Activated naive CD4-positive, alpha-beta T cell treated with anti-CD3 and anti-CD28 coated beads, Interleukin-2, amount 50 U/mL, for 24 hours (primary cell): Measurements from ENCODE around the gene SMG7.
A peak's percentile ranks its signal among the peaks of the same experiment; 100 is the strongest.

ENCODE experiments used
- H3K27ac Mint-ChIP-seq: one replicate; pipeline ENCODE4 v1.8.0; 2021; ENCODE audit warnings: mild to moderate bottlenecking, mixed read lengths
- H3K27me3 Mint-ChIP-seq: one replicate; pipeline ENCODE4 v1.8.0; 2021; ENCODE audit warnings: mixed read lengths
- H3K36me3 Mint-ChIP-seq: one replicate; pipeline ENCODE4 v1.8.0; 2021; ENCODE audit warnings: mixed read lengths
- H3K4me1 Mint-ChIP-seq: one replicate; pipeline ENCODE4 v1.8.0; 2021; ENCODE audit warnings: mixed read lengths
- H3K4me3 Mint-ChIP-seq: one replicate; pipeline ENCODE4 v1.8.0; 2021; ENCODE audit warnings: mild to moderate bottlenecking, mixed read lengths
- H3K9me3 Mint-ChIP-seq: one replicate; pipeline ENCODE4 v1.8.0; 2021; ENCODE audit warnings: mixed read lengths

Gene SMG7

DNA sequence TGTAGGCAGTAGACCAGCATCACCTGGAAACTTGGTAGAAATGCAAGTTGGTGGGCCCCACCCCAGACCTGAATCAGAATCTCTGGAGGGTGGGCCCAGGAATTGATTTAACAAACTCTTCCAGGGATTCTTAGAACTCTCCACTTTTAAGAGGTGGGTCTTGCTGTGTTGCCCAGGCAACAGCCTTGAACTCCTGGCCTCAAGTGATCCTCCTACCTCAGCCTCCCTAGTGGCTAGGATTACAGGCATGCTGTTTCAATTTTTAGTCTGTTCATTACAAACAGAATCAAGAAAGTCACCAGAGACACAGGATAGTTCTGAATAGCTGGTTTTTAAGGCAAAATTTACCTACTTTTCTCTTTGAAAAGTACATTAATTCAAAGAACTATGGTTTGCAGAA, 86.8 kb downstream of the SMG7 start:
- no peaks in the 10 kb centered on the region for H3K27me3 Mint-ChIP-seq
- H3K4me3 Mint-ChIP-seq, result no peak overlapping the region
- no peaks in the 10 kb centered on the region for H3K9me3 Mint-ChIP-seq
- H3K4me1 Mint-ChIP-seq, result no peaks in the 10 kb centered on the region
- H3K27ac Mint-ChIP-seq, result no peak overlapping the region
- no peaks in the 10 kb centered on the region for H3K36me3 Mint-ChIP-seq

DNA sequence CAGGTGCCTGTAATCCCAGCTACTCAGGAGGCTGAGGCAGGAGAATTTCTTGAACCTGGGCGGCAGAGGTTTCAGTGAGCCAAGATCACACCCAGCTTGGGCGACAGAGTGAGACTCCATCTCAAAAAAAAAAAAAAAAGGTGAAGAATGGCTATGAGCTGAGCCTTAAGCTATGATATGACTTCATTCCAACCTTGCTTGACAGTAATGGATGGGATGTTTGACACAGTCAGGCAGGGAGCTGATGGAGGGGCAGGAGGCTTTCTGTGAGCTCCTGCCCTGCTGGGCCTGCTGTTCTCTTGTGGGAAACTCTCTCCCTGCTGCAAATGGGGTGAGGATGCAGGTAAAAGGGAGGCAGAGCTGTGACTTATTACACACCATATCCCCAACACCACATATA, 90.4 kb downstream of the SMG7 start:
- Mint-ChIP-seq H3K9me3 (no peaks in the 10 kb centered on the region), H3K4me1 (peaks cover 6% of the 10 kb centered on the region), H3K27ac (no peak overlapping the region), H3K27me3 (no peaks in the 10 kb centered on the region), H3K36me3 (no peaks in the 10 kb centered on the region), H3K4me3 (no peak overlapping the region)

DNA sequence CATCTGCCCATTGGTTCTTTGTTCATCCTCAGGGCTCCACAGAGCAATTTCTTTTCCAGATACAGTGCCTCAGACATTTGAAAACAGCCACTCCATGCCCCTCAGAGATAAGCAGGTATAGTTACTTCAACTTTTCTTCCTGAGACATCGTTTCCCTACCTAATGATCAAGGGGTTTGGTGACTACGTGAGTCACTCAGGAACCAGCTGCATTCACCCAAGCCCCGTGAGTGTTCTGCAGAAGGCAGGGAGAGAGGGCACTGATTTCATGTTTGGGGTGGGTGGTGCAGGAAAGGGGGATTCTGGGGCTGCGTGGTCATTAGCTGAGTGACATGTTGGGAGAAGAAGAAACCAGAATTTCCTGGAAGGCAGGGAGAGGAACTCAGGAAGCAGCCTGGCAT, 93.0 kb downstream of the SMG7 start:
- Mint-ChIP-seq H3K4me1 (peaks cover 13% of the 10 kb centered on the region), H3K36me3 (no peaks in the 10 kb centered on the region), H3K27me3 (no peaks in the 10 kb centered on the region), H3K9me3 (no peaks in the 10 kb centered on the region), H3K4me3 (no peak overlapping the region), H3K27ac (no peak overlapping the region)

DNA sequence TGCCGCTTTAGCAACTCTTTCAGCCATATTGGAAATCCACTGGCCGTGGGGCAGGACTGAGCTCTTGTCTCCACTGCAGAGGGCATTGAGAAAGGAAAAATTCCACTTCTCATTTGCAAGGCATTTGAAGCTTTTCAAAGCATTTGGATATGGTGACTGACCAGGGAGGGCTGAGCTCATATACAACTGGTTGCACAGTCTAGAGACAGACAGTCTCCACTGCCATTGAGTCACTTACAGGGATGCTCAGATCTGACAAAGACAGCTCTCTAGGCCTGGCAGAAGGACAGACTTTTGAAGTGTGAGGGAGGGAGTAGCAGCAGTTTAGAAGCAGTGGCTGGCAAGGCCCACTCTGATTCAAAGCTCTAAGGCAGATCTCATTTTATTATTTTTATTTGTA, 93.7 kb downstream of the SMG7 start:
- Mint-ChIP-seq H3K27me3 (no peaks in the 10 kb centered on the region), H3K9me3 (no peaks in the 10 kb centered on the region), H3K27ac (no peak overlapping the region), H3K4me1 (peaks cover 13% of the 10 kb centered on the region), H3K4me3 (no peak overlapping the region), H3K36me3 (no peaks in the 10 kb centered on the region)

DNA sequence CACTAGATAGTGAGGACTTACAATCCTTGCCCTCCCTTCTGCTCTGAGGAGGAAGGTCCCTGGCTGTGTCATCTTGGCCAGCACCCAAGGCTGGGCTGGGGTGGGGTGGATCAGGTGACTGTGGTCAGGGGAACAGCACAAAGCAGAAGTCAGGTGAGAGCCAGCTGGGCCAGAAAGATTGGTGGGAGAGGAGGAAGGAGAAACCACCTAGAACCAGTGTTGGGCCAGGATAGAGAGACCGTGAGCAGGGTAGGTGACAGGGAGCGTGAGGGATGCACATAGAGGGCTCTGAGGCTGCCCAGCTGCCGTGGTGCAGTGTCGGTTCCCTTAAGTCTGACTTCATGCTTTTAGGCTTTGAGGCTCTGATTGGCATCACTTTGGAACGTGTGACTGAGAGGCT, 95.3 kb downstream of the SMG7 start:
- Mint-ChIP-seq H3K4me1 (peaks cover 13% of the 10 kb centered on the region), H3K4me3 (no peak overlapping the region), H3K36me3 (no peaks in the 10 kb centered on the region), H3K27me3 (no peaks in the 10 kb centered on the region), H3K9me3 (no peaks in the 10 kb centered on the region), H3K27ac (no peak overlapping the region)

DNA sequence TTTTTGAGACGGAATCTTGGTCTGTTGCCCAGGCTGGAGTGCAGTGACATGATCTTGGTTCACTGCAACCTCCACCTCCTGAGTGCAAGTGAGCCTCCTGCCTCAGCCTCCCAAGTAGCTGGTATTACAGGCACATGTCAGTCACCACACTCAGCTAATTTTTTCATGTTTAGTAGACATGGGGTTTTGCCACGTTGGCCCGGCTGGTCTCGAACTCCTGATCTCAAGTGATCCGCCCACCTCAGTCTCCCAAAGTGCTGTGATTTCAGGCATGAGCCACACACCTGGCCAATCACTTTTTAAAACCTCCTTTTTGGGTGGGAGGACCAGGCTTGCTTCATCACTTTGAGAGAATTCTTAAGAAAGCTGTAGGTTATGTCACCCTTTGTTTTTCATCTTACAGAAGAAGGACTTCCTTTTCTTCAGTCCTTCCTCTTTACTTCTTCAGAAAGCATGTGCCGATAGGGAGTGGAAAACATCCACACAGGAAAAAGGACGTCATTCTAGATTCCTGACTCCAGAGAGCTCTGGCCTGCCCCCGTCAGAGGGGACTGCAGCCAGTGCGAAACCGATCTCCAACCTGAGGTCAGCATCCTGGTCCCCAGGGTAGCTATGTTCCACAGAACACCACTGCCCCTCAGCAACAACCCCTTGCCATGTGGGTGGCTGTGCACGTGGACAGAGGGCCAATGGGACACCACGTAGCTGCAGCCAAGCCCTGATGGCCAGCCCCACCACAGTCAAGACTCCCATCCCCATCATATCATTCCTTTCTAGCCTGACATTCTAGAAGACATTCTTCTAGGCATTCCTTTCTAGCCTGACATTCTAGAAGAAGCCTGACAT, 96.1 kb downstream of the SMG7 start:
- H3K9me3 Mint-ChIP-seq, result no peaks in the 10 kb centered on the region
- H3K27ac Mint-ChIP-seq, result no peak overlapping the region
- no peaks in the 10 kb centered on the region for H3K36me3 Mint-ChIP-seq
- peaks cover under 1% of the 10 kb centered on the region for H3K27me3 Mint-ChIP-seq
- peaks cover 13% of the 10 kb centered on the region for H3K4me1 Mint-ChIP-seq
- no peak overlapping the region for H3K4me3 Mint-ChIP-seq

DNA sequence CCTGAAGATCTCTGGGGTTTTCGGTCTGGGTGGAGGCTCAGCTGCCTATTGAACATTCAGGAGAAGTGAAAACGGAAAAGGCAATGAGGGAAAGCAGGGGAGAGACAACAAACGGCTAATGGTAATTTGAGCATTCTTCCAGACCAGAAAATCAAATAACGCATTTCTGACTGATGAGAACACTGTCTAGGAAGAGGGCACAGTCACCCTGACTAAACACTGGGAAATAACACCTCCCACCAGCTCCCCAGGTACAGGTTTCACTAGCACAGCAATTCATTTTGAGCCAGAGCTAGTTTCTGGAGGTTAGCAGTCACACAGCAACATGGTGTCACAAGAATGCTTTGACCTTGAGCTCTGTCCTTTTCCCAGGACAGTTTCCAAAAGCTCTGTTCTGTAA, 96.8 kb downstream of the SMG7 start:
- H3K27me3 Mint-ChIP-seq, result peaks cover 1% of the 10 kb centered on the region
- peaks cover 13% of the 10 kb centered on the region for H3K4me1 Mint-ChIP-seq
- no peaks in the 10 kb centered on the region for H3K36me3 Mint-ChIP-seq
- no peak overlapping the region for H3K4me3 Mint-ChIP-seq
- no peaks in the 10 kb centered on the region for H3K9me3 Mint-ChIP-seq
- no peak overlapping the region for H3K27ac Mint-ChIP-seq

DNA sequence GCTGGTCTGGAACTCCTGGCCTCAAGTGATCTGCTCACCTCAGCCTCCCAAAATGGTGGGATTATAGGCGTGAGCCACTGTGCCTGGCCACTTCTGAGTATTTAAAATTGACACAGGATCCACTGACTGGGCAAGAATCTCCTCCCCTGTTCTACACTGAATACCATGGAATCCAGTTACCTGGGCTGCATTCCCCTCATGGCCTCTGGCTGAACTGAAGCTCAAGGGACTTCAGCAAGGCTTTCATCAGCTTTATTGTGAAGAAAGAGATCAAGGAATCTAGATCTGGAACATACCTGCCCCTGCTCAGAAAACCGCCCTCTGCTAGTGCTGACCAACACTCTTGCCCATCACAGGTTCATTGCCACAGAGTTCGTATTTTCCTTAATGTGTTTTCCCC, 97.5 kb downstream of the SMG7 start:
- Mint-ChIP-seq H3K27me3 (peaks cover 1% of the 10 kb centered on the region), H3K4me1 (peaks cover 13% of the 10 kb centered on the region), H3K4me3 (no peak overlapping the region), H3K9me3 (no peaks in the 10 kb centered on the region), H3K36me3 (no peaks in the 10 kb centered on the region), H3K27ac (no peak overlapping the region)

DNA sequence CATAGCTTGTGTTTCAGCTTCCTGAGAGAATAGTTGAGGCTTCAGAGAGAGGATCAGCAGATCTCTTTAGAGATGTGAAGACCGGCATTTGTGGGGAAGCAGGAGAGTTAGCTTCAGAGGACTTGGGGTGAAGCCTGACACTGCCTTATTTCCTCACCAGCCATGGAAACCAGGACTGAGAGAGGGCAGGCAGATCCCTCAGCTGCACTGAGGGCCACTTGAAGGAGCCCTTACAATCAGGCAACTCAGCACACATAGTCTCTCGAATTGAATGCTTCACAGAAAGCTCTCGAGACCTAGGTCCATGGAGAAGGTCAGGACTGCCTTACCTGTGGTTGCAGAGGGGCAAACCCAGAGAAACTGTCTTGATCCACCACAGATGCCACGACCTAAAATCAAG, 98.2 kb downstream of the SMG7 start:
- Mint-ChIP-seq H3K36me3 (no peaks in the 10 kb centered on the region), H3K9me3 (no peaks in the 10 kb centered on the region), H3K27ac (no peak overlapping the region), H3K27me3 (peaks cover 1% of the 10 kb centered on the region), H3K4me3 (no peak overlapping the region), H3K4me1 (peaks cover 13% of the 10 kb centered on the region)

DNA sequence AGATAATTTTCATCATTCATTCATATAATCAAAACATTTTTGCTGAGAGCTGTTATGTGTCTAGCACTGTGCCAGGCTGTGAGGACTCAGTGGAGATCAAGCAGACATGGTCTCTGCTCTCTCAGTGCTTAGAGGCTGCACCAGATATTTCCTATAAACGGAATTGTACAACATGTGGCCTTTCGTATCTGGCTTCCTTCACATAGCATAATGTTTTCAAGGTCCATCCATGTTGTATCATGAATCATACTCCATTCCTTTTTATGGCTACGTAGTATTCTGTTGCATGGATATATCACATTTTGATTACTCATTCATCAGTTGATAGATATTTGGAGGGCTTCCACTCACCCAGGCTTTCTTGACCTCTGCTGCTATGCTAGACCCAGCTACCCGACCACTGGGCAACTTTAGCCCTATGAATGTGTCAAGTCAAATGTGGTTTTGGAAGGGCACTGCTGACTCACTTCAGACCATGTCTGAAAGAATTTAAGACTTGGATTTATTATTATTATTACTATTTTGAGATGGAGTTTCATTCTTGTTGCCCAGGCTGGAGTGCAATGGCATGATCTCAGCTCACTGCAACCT, 99.5 kb downstream of the SMG7 start:
- Mint-ChIP-seq H3K4me1 (peaks cover 13% of the 10 kb centered on the region), H3K36me3 (no peaks in the 10 kb centered on the region), H3K4me3 (no peak overlapping the region), H3K27ac (no peak overlapping the region), H3K9me3 (no peaks in the 10 kb centered on the region), H3K27me3 (peaks cover 1% of the 10 kb centered on the region)

DNA sequence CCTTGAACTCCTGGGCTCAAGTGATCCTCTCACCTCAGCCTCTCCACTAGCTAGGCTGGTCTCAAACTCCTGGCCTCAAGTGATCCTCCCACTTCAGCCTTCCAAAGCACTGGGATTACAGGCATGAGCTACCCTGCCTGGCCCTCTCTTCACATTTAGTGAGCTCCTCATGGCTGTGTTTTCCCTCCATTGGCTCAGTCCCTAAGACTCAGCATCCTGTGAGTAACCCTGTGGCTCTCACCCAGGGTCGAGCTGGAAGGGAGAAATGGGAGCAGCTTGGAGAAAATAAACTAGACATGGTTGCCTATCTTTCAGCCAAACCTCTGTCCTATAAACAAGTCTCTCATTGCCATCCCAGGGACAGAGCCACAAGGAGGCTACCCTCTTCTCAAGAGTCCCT, 100.4 kb downstream of the SMG7 start:
- peak overlapping the region; percentile 23 for H3K27ac Mint-ChIP-seq
- no peak overlapping the region for H3K4me3 Mint-ChIP-seq
- no peaks in the 10 kb centered on the region for H3K36me3 Mint-ChIP-seq
- H3K27me3 Mint-ChIP-seq, result peaks cover 1% of the 10 kb centered on the region
- H3K9me3 Mint-ChIP-seq, result no peaks in the 10 kb centered on the region
- H3K4me1 Mint-ChIP-seq, result peaks cover 7% of the 10 kb centered on the region

DNA sequence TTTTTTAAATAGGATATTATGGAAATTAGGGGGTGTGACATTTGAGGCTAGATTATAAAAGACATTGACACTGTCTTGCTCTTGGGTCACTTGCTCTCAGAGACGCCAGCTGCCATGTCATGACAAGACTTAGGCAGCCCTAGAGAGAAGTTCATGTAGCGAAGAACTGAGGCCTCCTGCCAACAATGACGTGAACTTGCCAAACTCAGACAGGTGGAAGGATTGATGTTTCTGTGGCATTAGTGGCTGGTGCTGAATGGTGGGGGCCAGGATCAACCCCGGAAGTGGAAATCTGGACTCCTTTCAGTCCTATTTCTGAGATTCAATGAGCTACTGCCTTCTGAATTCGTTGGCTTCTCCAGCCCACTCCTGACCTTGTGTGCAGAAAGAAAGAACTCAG, 103.3 kb downstream of the SMG7 start:
- H3K27me3 Mint-ChIP-seq, result peaks cover 1% of the 10 kb centered on the region
- H3K27ac Mint-ChIP-seq, result no peak overlapping the region
- H3K4me3 Mint-ChIP-seq, result no peak overlapping the region

DNA sequence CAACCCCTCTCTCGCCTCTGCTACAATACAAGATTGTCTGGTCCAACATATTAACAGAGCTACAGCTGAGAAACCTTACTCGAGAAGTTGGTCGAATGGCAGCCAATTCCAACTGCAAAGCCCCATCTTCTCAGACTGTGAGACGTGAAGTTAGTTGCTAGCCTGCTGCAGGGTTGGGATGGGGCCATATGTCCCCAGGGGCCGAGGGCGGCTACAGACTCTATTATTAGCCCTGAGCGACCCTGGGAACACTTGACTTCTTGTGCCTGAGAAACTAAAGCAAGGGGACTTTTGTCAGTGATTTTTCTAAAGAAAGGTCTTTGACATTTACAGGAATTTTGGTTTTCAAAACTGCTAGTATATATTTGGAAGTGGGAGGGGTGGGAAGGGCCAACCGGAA, 104.2 kb downstream of the SMG7 start:
- Mint-ChIP-seq H3K9me3 (no peaks in the 10 kb centered on the region), H3K4me3 (no peak overlapping the region), H3K36me3 (no peaks in the 10 kb centered on the region), H3K27me3 (peaks cover 1% of the 10 kb centered on the region), H3K4me1 (peaks cover 8% of the 10 kb centered on the region), H3K27ac (no peak overlapping the region)

More for the DNA sequence above, 103.3 kb downstream of the SMG7 start:
- peaks cover 8% of the 10 kb centered on the region for H3K4me1 Mint-ChIP-seq
- H3K9me3 Mint-ChIP-seq, result no peaks in the 10 kb centered on the region
- no peaks in the 10 kb centered on the region for H3K36me3 Mint-ChIP-seq

DNA sequence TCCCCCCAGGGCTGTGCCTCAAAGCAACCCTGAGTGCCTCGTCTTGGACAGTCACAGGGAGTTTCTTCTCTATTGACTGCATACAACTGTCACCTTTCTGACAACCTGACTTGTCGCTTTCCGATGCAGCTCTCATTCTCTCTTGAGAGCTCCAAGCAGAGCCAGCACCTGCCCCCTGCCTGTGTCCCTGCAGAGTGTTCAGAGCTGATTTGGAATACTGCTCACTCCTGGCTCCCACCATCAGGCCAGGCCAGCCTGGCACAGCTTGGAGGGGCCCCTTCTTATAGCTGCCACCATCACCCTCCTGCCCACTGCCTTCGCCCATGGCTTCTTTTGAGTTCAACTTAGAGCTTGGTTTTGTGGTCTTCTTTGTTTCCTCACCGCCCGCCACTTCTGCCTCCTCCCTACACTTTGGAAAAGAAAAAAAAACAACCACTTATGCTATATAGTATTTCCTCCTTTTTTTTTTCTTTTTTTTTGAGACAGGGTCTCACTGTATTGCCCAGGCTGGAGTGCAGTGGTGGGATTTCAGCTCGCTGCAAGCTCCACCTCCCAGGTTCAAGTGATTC, 105.7 kb downstream of the SMG7 start:
- Mint-ChIP-seq H3K27ac (no peak overlapping the region), H3K36me3 (no peaks in the 10 kb centered on the region)

DNA sequence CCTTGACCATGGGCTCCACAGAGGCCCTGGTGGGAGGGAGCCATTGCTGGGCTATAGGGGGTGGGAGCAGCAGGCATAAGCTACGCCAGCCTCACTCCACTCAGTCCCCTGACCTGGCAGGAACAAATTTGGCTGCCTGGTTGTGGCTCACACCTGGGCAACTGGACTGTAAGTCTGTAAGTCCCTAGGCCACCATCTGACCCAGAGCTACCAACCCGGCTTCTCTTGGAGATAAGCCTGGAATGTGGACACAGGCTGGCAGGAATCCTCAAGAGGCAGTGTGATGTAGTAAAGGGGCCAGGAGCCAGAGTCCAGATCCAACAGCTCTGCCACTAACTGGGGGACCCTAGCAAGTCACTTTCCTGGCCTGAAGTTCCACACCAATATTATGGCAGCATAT, 106.6 kb downstream of the SMG7 start:
- Mint-ChIP-seq H3K4me3 (no peak overlapping the region), H3K27me3 (no peaks in the 10 kb centered on the region), H3K9me3 (no peaks in the 10 kb centered on the region), H3K4me1 (peaks cover 8% of the 10 kb centered on the region), H3K36me3 (no peaks in the 10 kb centered on the region), H3K27ac (no peak overlapping the region)

More for the DNA sequence above, 105.7 kb downstream of the SMG7 start:
- no peaks in the 10 kb centered on the region for H3K9me3 Mint-ChIP-seq
- H3K4me3 Mint-ChIP-seq, result no peak overlapping the region
- H3K27me3 Mint-ChIP-seq, result peaks cover 1% of the 10 kb centered on the region
- H3K4me1 Mint-ChIP-seq, result peaks cover 8% of the 10 kb centered on the region

DNA sequence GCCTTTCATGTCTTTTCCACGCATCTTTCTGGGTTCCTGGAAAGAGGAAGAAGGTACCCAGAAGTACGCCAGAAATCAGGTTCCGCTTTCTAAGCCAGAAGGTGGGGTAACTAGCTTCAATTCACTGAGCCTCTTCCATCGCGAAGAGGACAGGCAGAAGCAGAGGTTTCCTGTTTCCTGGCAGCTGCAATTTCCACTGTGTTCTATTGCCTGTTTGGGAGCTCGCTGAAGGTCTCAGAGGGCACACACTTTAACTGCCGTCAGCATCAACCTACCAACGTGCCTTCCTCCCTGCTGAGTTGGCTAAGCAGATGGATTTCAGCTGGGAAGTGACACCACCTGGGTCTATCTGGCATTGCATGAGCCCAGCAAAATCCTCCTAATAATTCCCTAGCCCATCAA, 108.0 kb downstream of the SMG7 start:
- H3K9me3 Mint-ChIP-seq, result no peaks in the 10 kb centered on the region
- H3K4me1 Mint-ChIP-seq, result peaks cover 8% of the 10 kb centered on the region
- H3K27me3 Mint-ChIP-seq, result no peaks in the 10 kb centered on the region
- no peak overlapping the region for H3K4me3 Mint-ChIP-seq
- H3K27ac Mint-ChIP-seq, result peak overlapping the region; percentile 13
- no peaks in the 10 kb centered on the region for H3K36me3 Mint-ChIP-seq
